Mucosa of stomach (tissue), 1 donor: ENCODE results near the gene ZSWIM5.
A peak's percentile ranks its signal among the peaks of the same experiment; 100 is the strongest.
"Not testable (repeated sequence)": the region's sequence is repeated elsewhere in the genome, so short reads cannot be mapped to it uniquely, and the experiment has no call there.

Experiments used
- H3K27me3 ChIP-seq: one replicate; pipeline ENCODE4 v1.7.0; 2013; ENCODE audit warnings: mild to moderate bottlenecking, low read length; ENCODE audit not compliant: control insufficient read depth, insufficient read depth
- H3K36me3 ChIP-seq: one replicate; pipeline ENCODE4 v1.7.0; 2013; ENCODE audit warnings: low read length; ENCODE audit not compliant: control insufficient read depth, insufficient read depth
- H3K4me1 ChIP-seq: one replicate; pipeline ENCODE4 v1.7.0; 2013; ENCODE audit warnings: mild to moderate bottlenecking, low read length; ENCODE audit not compliant: control insufficient read depth, insufficient read depth
- H3K4me3 ChIP-seq: one replicate; pipeline ENCODE4 v1.7.0; 2013; ENCODE audit warnings: low read length
- H3K9ac ChIP-seq: one replicate; pipeline ENCODE4 v1.7.0; 2013; ENCODE audit warnings: mild to moderate bottlenecking, low read length, moderate library complexity
- H3K9me3 ChIP-seq: one replicate; pipeline ENCODE4 v1.7.0; 2013; ENCODE audit warnings: mild to moderate bottlenecking, low read length, moderate library complexity; ENCODE audit not compliant: control insufficient read depth
- donor health status: Pancreatic carcinoma.

Gene ZSWIM5

DNA sequence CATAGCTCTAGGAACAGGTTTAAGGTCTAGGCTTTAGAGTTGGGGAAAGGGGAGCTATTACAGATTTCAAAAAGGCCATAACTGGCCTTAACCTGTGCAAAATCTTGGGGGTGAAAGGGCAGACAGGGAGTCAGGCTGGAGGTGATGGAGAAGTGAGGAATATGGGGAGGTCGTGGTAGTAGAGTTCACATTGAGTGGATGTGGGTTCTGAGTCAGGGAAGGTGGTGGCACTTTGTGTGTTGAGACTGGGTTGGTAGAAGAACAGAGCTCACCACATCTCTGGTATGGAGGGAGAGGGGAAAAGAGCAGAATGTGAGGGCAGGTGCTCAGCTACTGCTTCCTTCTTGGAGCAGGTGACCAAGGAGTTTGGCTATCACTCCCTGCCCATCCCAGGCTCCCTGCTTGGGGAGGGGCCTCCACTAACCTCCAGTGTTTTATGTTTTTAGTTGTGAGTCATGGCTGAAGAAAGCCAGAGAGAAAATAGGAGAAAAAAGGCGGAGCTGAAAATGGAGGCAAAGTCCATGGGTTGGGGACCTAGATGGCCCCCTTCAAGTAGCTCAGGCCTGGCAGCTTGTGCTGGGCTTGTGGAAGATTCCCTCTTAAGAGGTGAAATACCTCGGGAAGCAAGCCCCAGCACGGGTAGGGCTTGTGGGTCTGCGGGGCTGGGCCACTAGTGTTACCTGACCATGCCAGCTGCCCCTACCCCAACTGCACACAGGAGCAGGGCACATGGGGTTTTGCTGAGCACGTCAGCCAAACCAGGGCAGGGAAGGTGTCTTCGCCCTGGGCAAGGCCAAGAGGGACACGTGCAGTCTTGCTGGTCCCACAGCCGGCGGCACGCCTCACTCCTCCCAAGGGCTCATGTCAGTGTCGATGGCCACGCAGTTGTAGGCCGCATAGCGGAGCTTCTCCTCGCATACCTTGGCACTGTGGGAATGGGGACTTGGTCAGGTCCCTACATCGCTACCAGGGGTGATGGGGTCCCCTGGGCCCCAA is 203.5 kb downstream of the ZSWIM5 start:
- Histone ChIP-seq H3K9ac (no peak overlapping the region), H3K36me3 (peaks cover 40% of the 10 kb centered on the region), H3K9me3 (no peaks in the 10 kb centered on the region), H3K4me1 (peaks cover 12% of the 10 kb centered on the region), H3K4me3 (no peak overlapping the region), H3K27me3 (no peaks in the 10 kb centered on the region)

DNA sequence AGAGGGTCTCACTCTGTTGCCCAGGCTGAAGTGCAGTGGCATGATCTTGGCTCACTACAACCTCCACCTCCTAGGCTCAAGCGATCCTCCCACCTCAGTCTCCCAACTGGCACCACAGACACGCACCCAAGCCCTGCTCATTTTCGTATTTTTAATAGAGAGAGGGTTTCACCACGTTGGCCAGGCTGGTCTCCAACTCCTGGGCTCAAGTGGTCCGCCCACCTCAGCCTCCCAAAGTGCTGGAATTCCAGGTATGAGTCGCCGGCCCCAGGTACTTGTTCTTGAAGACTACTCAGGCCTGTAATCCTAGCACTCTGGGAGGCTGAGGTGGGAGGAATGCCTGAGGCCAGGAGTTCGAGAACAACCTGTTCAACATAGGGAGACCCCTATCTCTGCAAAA is 204.8 kb downstream of the ZSWIM5 start:
- not testable (repeated sequence) for H3K9me3 ChIP-seq, H3K9ac ChIP-seq, H3K27me3 ChIP-seq, H3K4me3 ChIP-seq
- peaks cover 12% of the 10 kb centered on the region for H3K4me1 ChIP-seq
- peaks cover 26% of the 10 kb centered on the region for H3K36me3 ChIP-seq

DNA sequence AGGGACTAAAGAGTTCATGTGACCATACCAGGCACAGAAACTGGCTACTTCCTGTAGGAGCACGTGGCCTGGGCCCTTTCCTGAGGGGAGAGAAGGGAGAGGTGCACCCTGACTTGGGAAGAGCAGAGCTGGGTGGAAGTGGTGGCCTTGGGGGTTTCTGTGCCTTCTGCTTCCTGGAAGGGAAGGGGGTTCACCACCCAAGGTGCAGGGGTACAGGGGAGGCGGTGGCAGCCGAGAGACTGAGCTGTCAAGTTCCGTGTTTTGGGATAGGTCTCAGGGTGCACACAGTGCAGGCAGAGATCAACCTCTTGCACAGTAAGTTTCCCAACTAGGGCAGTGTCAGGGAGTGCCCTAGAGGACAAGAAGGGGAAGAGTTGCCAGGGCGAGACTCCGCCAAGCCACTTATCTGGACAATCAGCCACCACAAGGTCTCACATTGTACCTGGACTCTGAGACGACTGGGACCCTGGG is 205.4 kb downstream of the ZSWIM5 start:
- peaks cover 23% of the 10 kb centered on the region for H3K36me3 ChIP-seq
- no peak overlapping the region for H3K9ac ChIP-seq
- no peaks in the 10 kb centered on the region for H3K9me3 ChIP-seq

DNA sequence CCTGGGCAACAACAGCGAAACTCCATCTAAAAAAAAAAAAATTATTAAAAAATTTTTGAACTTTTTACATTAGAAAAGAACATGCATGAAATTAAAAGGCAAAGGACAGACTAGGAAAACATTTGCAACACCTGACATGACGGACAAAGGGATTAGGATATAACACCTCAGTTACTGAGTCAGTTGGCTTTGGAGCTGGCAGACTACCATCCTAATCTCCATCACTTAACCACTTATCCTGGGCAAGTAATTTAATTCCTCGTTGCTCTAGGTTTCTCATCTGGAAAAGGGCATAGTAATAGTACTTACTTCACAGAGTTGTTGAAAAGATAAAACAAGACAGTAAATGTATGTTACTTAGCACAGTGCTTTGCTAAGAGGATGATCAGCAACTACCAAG is 207.2 kb downstream of the ZSWIM5 start:
- Histone ChIP-seq H3K4me1 (peaks cover 12% of the 10 kb centered on the region), H3K9me3 (no peaks in the 10 kb centered on the region), H3K36me3 (peaks cover 6% of the 10 kb centered on the region), H3K27me3 (no peaks in the 10 kb centered on the region), H3K4me3 (no peak overlapping the region), H3K9ac (no peak overlapping the region)

More for the DNA sequence above, 205.4 kb downstream of the ZSWIM5 start:
- Histone ChIP-seq H3K4me3 (no peak overlapping the region), H3K4me1 (peaks cover 12% of the 10 kb centered on the region), H3K27me3 (no peaks in the 10 kb centered on the region)

DNA sequence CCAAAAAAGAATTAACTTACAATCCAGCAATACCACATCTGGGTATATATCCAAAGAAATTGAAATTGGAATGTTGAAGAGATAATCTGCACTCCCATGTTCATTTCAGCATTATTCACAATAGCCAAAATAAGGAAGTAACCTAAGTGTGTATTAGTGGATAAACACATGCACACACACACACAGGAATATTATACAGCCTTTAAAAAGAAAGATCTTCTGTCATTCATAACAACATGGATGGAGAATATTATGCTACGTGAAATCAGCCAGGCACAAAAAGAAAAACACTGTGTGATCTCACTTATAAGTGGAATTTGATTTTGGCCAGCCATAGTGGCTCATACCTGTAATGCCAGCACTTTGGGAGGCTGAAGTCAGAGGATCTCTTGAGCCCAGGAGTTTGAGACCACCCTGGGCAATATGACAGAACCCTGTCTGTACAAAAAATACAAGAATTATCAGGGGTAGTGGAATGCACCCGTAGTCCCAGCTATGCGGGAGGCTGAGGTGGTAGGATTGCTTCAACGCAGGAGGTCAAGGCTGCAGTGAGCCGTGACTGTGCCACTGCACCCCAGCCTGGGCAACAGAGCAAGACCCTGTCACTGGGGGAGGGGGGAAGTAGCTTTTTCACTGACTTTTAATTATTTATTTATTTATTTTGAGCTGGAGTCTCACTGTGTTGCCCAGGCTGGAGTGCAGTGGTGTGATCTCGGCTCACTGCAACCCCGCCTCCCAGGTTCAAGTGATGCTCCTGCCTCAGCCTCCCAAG is 210.8 kb downstream of the ZSWIM5 start:
- no peaks in the 10 kb centered on the region for H3K9me3 ChIP-seq
- no peaks in the 10 kb centered on the region for H3K27me3 ChIP-seq
- H3K4me3 ChIP-seq, result no peak overlapping the region
- no peaks in the 10 kb centered on the region for H3K36me3 ChIP-seq
- H3K4me1 ChIP-seq, result peaks cover under 1% of the 10 kb centered on the region
- no peak overlapping the region for H3K9ac ChIP-seq

DNA sequence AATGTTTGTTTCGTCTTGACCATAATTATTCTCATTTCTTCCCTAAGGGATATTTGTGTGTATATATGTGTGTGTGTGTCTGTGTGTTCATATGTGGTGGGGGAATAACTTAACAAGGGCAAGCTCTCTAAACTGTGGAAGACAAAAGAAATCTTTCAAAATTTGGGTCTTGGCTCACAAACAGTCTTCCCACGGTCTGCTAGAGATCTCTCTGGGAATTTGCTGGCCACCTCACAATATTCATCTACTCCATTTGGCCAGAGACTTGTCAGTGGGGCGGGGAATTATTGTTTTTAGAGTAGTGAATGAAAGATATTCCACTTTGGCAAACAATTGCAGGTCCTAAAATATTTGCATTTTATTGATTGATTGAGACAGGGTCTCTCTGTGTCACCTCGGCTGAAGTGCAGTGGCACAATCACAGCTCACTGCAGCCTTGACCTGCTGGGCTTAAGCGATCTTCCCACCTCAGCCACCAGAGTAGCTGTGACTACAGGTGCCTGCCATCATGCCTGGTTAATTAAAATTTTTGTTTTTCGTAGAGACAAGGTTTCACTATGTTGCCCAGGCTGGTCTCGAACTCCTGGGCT is 212.0 kb downstream of the ZSWIM5 start:
- Histone ChIP-seq H3K9ac (no peak overlapping the region), H3K4me1 (no peaks in the 10 kb centered on the region)

DNA sequence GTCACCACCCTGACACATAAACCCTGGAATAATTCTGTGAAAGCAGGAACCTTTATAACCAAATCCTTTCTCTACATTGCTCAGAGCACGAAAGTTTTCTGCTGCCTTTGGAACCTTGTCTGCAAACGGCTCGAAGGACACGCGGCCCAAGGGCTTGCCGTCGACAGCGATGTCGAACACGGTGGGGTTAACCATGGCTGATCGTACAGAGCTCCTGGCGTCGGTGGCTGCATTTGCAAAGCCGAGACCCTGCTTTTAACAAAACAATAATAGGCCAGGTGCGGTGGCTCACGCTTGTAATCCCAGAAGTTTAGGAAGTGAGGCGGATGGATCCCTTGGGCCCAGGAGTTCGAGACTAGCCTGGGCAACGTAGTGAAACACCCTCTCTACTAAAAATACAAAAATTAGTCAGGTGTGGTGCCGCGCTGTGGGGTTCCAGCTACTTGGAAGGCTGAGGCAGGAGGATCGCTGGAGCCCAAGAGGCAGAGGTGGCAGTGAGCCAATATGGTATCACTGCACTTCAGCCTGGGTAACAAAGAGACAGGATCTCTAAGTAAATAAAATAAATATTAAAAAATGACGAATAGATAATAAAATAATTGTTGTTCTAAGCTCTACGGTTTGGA is 217.8 kb downstream of the ZSWIM5 start:
- Histone ChIP-seq H3K36me3 (no peaks in the 10 kb centered on the region), H3K9me3 (no peaks in the 10 kb centered on the region), H3K27me3 (no peaks in the 10 kb centered on the region), H3K9ac (no peak overlapping the region), H3K4me1 (peaks cover 9% of the 10 kb centered on the region), H3K4me3 (no peak overlapping the region)

More for the DNA sequence above, 212.0 kb downstream of the ZSWIM5 start:
- Histone ChIP-seq H3K36me3 (no peaks in the 10 kb centered on the region), H3K9me3 (no peaks in the 10 kb centered on the region), H3K4me3 (no peak overlapping the region), H3K27me3 (no peaks in the 10 kb centered on the region)

DNA sequence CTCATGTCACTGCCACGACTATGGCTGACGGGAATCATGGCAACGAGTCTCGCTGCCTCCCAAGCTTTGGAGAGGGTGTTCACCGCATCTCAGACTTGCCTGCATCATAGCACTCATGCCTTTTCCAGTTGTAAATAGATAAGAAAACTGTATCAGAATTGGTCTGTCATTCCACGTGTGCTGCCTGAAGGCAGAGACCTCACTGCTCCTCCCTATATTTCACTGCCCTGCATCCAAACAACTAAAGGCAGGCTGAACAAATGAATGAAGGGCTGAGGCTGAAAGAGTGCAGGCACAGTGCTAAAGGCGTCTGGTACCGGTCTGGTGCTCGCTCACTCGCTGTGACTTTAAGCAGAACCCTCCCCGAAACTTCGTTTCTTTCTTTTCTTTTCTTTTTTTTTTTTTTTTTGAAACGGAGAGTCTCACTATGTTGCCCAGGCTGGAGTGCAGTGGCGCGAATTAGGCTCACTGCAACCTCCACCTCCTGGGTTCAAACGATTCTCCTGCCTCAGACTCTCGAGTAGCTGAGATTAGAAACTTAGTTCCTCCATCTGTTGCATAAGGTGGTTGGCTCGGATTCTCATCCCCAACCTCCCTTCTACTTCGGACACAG is 220.6 kb downstream of the ZSWIM5 start:
- no peaks in the 10 kb centered on the region for H3K9me3 ChIP-seq
- H3K4me1 ChIP-seq, result peaks cover 9% of the 10 kb centered on the region
- H3K27me3 ChIP-seq, result no peaks in the 10 kb centered on the region
- no peaks in the 10 kb centered on the region for H3K36me3 ChIP-seq
- H3K9ac ChIP-seq, result peak overlapping the region; percentile 68
- H3K4me3 ChIP-seq, result peak overlapping the region; percentile 57

DNA sequence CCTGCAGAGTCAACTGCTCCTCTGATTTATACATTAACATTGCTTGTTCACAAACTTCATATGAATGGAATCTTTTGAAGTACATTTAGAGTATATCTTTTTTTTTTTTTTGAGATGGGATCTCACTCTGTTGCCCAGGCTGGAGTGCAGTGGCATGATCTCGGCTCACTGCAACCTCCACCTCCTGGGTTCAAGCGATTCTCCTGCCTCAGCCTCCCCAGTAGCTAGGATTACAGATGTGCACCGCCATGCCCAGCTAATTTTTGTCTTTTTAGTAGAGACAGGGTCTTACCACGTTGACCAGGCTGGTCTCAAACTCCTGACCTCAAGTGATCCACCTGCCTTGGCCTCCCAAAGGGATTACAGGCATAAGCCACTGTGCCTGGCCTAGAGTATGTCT is 229.0 kb downstream of the ZSWIM5 start:
- H3K4me3 ChIP-seq, H3K4me1 ChIP-seq, H3K27me3 ChIP-seq, H3K9ac ChIP-seq, H3K9me3 ChIP-seq, H3K36me3 ChIP-seq: not testable (repeated sequence)

DNA sequence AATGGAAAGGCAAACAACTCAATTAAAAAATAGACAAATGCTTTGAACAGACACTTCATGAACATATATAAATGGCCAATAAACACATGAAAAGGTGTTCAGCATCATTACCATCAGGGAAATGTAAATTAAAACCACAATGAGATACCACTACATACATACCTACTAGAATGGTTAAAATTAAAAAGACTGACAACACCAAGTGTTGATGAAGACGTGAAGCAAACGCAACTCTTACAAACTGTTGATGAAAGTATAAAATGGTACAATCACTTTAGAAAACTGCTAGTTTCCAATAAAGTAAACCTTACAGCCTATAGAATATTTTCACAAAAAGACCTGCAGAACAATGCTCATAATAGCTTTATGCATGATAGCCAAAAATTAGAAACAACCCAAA is 230.2 kb downstream of the ZSWIM5 start:
- Histone ChIP-seq H3K36me3 (no peaks in the 10 kb centered on the region), H3K9me3 (no peaks in the 10 kb centered on the region), H3K4me3 (no peak overlapping the region), H3K27me3 (no peaks in the 10 kb centered on the region), H3K4me1 (no peaks in the 10 kb centered on the region), H3K9ac (no peak overlapping the region)

DNA sequence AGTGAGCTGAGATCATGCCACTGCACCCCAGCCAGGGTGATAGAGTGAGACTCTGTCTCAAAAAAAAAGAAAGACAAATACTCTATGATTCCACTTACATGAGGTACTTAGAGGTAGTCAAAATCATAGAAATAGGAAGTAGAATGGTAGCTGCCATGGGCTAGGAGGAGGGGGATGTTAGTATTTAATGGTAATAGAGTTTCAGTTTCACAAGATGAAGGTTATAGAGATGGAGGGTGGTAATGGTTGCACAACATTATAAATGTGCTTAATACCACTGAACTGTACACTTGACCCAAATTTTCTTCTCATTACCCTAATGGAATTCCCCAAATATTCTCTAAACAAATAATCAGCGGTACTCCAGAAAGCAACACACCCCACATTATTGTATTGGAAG is 232.8 kb downstream of the ZSWIM5 start:
- Histone ChIP-seq H3K27me3 (no peaks in the 10 kb centered on the region), H3K9me3 (no peaks in the 10 kb centered on the region), H3K4me3 (no peak overlapping the region), H3K9ac (no peak overlapping the region), H3K4me1 (peaks cover 4% of the 10 kb centered on the region), H3K36me3 (no peaks in the 10 kb centered on the region)
